Endothelial cell of umbilical vein (primary cell): ENCODE data around the gene AKR7A3. TPM values are rescaled to one million over a fixed set of nuclear protein-coding genes. Genes with fewer than 3 reads are reported as not detected.

Source experiments
- BruUV-seq: library from RNA; stranded (reverse); fragments of 400-500 nt; replicated peaks from 2 replicates; lab custom pipeline; 2021; lab: Mats Ljungman, UMichigan
- CTCF ChIA-PET: fragments of 300-600, 350-600 bp; sonication (Branson Sonifier 250); formaldehyde crosslinking; loops from one replicate; lab custom pipeline; 2021; ENCODE audit warnings: antibody characterized with exemption, inconsistent platforms; lab: Charles Lee
- POLR2A ChIA-PET: fragments of 300-600, 350-600 bp; sonication (Branson Sonifier 250); formaldehyde crosslinking; loops from one replicate; lab custom pipeline; 2021; ENCODE audit warnings: antibody characterized with exemption, inconsistent platforms; lab: Charles Lee
- DNase-seq: peaks from one replicate; pipeline ENCODE4 v3.0.0-alpha.2; 2011; ENCODE audit warnings: low read depth, low spot score
- FAIRE-seq: peaks from 2 replicates; lab custom pipeline; 2011; peaks lifted over from hg19 to GRCh38; lab: Jason Lieb, UNC
- H2AFZ ChIP-seq: 2 replicates; pipeline ENCODE4 v1.6.0; 2012; ENCODE audit warnings: low read depth, low read length, control low read depth, inconsistent platforms
- H3K27ac ChIP-seq: 2 replicates; pipeline ENCODE4 v1.5.1; 2011; ENCODE audit warnings: low read depth, mild to moderate bottlenecking, control low read depth, low read length, moderate library complexity; ENCODE audit not compliant: insufficient read depth
- H3K27me3 ChIP-seq, 2 experiments: 2 replicates each; pipeline versions ENCODE4 v1.6.0 to v1.6.1; 2011; ENCODE audit warnings: low read length in 2 of 2, mixed read lengths in 1 of 2; ENCODE audit not compliant: control insufficient read depth in 2 of 2, insufficient read depth in 2 of 2
- H3K36me3 ChIP-seq, 2 experiments: 2 replicates in 1 of 2; 3 replicates in 1 of 2; pipeline ENCODE4 v1.5.1; 2011; ENCODE audit warnings: low read length in 2 of 2, mild to moderate bottlenecking in 1 of 2, moderate library complexity in 1 of 2; ENCODE audit not compliant: control insufficient read depth in 2 of 2, insufficient read depth in 2 of 2; ENCODE audit errors: extremely low read depth in 1 of 2
- H3K4me1 ChIP-seq: 3 replicates; pipeline ENCODE4 v1.5.1; 2011; ENCODE audit warnings: mild to moderate bottlenecking, low read length; ENCODE audit not compliant: control insufficient read depth, insufficient read depth; ENCODE audit errors: extremely low read depth
- H3K4me2 ChIP-seq: 2 replicates; pipeline ENCODE4 v1.6.1; 2011; ENCODE audit warnings: low read length, control low read depth, mixed read lengths; ENCODE audit not compliant: insufficient read depth
- H3K4me3 ChIP-seq, 3 experiments: fragments of 200-600 bp in 1 of 3; sonication (generic), shearing (Covaris generic) in 1 of 3; replicated peaks in 1 of 3; 2 replicates each; pipeline ENCODE4 v1.5.1; 2011 to 2016; ENCODE audit warnings: control low read depth in 3 of 3, low read length in 3 of 3, mild to moderate bottlenecking in 2 of 3, inconsistent platforms in 1 of 3, low read depth in 1 of 3, moderate library complexity in 1 of 3; ENCODE audit not compliant: insufficient read depth in 1 of 3
- H3K79me2 ChIP-seq: 2 replicates; pipeline ENCODE4 v1.6.0; 2012; ENCODE audit warnings: low read length, inconsistent platforms; ENCODE audit not compliant: control insufficient read depth, insufficient read depth
- H3K9ac ChIP-seq: replicated peaks from 2 replicates; pipeline ENCODE3; 2011; ENCODE audit warnings: low read length, control low read depth; ENCODE audit not compliant: insufficient read depth; ENCODE audit errors: extremely low read depth
- H3K9me1 ChIP-seq: replicated peaks from 3 replicates; pipeline ENCODE4 v1.6.0; 2011; ENCODE audit warnings: mild to moderate bottlenecking, low read length; ENCODE audit not compliant: control insufficient read depth, insufficient read depth; ENCODE audit errors: extremely low read depth
- H3K9me3 ChIP-seq: replicated peaks from 2 replicates; pipeline ENCODE4 v1.5.1; 2012; ENCODE audit warnings: low read length, inconsistent platforms; ENCODE audit not compliant: control insufficient read depth, insufficient read depth
- H4K20me1 ChIP-seq: replicated peaks from 2 replicates; pipeline ENCODE3; 2011; ENCODE audit warnings: mild to moderate bottlenecking, low read length; ENCODE audit not compliant: control insufficient read depth, insufficient read depth; ENCODE audit errors: extremely low read depth
- CTCF ChIP-seq, 2 donors: IDR thresholded peaks; 1 replicate in 1 of 2; 2 replicates in 1 of 2; pipeline ENCODE4 v1.5.1; 2011; ENCODE audit warnings: low read length in 2 of 2, mild to moderate bottlenecking in 2 of 2, moderate library complexity in 2 of 2, control low read depth in 1 of 2, inconsistent platforms in 1 of 2, low read depth in 1 of 2; ENCODE audit not compliant: insufficient read depth in 1 of 2; ENCODE audit errors: extremely low read depth in 1 of 2
- EZH2 ChIP-seq: IDR thresholded peaks from 2 replicates; pipeline ENCODE4 v1.6.1; 2012; ENCODE audit warnings: borderline replicate concordance, low read depth, mild to moderate bottlenecking, moderate library complexity, low read length, inconsistent platforms; ENCODE audit not compliant: severe bottlenecking
- FOS ChIP-seq: IDR thresholded peaks from 2 replicates; pipeline ENCODE4 v1.6.1; 2011; ENCODE audit warnings: mild to moderate bottlenecking, low read length, moderate library complexity, borderline replicate concordance; ENCODE audit not compliant: insufficient read depth
- GATA2 ChIP-seq: IDR thresholded peaks from 2 replicates; pipeline ENCODE4 v1.7.0; 2011; ENCODE audit warnings: low read depth, mild to moderate bottlenecking, moderate library complexity, mixed read lengths, low read length; ENCODE audit not compliant: insufficient read length, insufficient read depth
- JUN ChIP-seq: IDR thresholded peaks from 2 replicates; pipeline ENCODE4 v1.6.1; 2011; ENCODE audit warnings: borderline replicate concordance, low read depth; ENCODE audit not compliant: insufficient read length, insufficient read depth
- MAX ChIP-seq: IDR thresholded peaks from 2 replicates; pipeline ENCODE4 v1.6.1; 2011; ENCODE audit not compliant: insufficient read depth, insufficient read length
- MYC ChIP-seq: IDR thresholded peaks from one replicate; pipeline ENCODE4 v1.6.1; 2011; ENCODE audit warnings: mild to moderate bottlenecking, low read depth, low read length
- POLR2A ChIP-seq: IDR thresholded peaks from 2 replicates; pipeline ENCODE4 v1.6.1; 2012; ENCODE audit warnings: low read depth, mild to moderate bottlenecking, control low read depth, low read length
- POLR2AphosphoS5 ChIP-seq: IDR thresholded peaks from 2 replicates; pipeline ENCODE4 v1.6.1; 2012; ENCODE audit warnings: low read depth, mild to moderate bottlenecking, control low read depth, low read length, moderate library complexity; ENCODE audit not compliant: insufficient read depth
- dilution Hi-C: fragments of 300-500 bp; cut with MboI; formaldehyde crosslinking; loops from one replicate; pipeline ENCODE4 v1.15.0; 2019; ENCODE audit warnings: low sequenced_read_pairs; ENCODE audit not compliant: extremely low pct_ligation_motif_present
- intact Hi-C: fragments of 100-400 bp; cut with micrococcal nuclease; formaldehyde crosslinking; loops from one replicate; pipeline ENCODE4 v1.10.0; 2022
- polyA plus RNA-seq, 4 experiments: library from polyadenylated mRNA; depleted of rRNA in 3 of 4; stranded (reverse) in 3 of 4; unstranded in 1 of 4; fragments of >200 nt; gene quantifications; 2 replicates each; pipeline versions ENCODE4 v1.2.1 to v1.2.3, GENCODE V29; 2011 to 2012; ENCODE audit warnings: missing spikeins in 1 of 4
- total RNA-seq: library from RNA; stranded (reverse); gene quantifications from 2 replicates; pipeline ENCODE4 v1.2.3, GENCODE V29; 2021

AKR7A3 gene
- total and polyA plus RNA-seq, 2 donors (not counting 3 experiments of a cell fraction or from before 2014, with no cell fraction given): 0.49 to 0.50 TPM

GRCh38 chr1:19250629-19251304, 37.8 kb downstream of the AKR7A3 start:
- Histone ChIP-seq H3K36me3 (no peaks in the 10 kb centered on the region), H3K4me1 (peaks cover 18% of the 10 kb centered on the region), H3K9me3 (no peaks in the 10 kb centered on the region), H3K9me1 (no peaks in the 10 kb centered on the region), H2AFZ (peak overlapping the region; percentile 33), H3K27me3 (no peaks in the 10 kb centered on the region), H3K4me2 (peak overlapping the region; percentile 97), H3K9ac (peak overlapping the region; percentile 84), H3K4me3 (peak overlapping the region; percentile 59 to 81 (median 78)), H3K27ac (peak overlapping the region; percentile 54), H3K79me2 (peaks cover 80% of the 10 kb centered on the region), H4K20me1 (peaks cover 2% of the 10 kb centered on the region)
- no peak for DNase-seq
- no peak for TF ChIP-seq MYC
- no peak for TF ChIP-seq EZH2
- TF ChIP-seq JUN: no peak
- no peak for TF ChIP-seq MAX
- TF ChIP-seq GATA2: no peak
- TF ChIP-seq FOS: no peak
- no peak for TF ChIP-seq POLR2A
- TF ChIP-seq POLR2AphosphoS5: no peak
- TF ChIP-seq CTCF (IDR thresholded peaks at IDR 0.05; ENCODE audit: extremely low read depth in 1 of 2, insufficient read depth in 1 of 2, low read depth in 1 of 2, low read length in 2 of 2): no peak
- peak; percentile 54 for FAIRE-seq
- POLR2A ChIA-PET: no interaction called here
- TSS peak; percentile 65 for BruUV-seq
- dilution Hi-C loops: no loop called here
- CTCF ChIA-PET: interaction anchor here (1.1 to 2.2 kb wide), 5 partner anchors 10 to 409 kb away, joined by 3 to 13 read pairs (median 4); partner anchors contain the start of genes AKR7A2 and SLC66A1
- intact Hi-C loops: loop anchor here (1.0 to 10.0 kb wide), 4 partner anchors 40 to 344 kb away; partner anchors contain the start of genes AKR7A2, SLC66A1 and UBR4
